Subcutaneous adipose tissue (tissue), 4 donors: ENCODE data around the gene INTS11. TPM values are rescaled to one million over a fixed set of nuclear protein-coding genes. Genes with fewer than 3 reads are reported as not detected.

Experiments
- total RNA-seq, 4 donors: library from RNA; depleted of rRNA; stranded (reverse); fragments of >200 nt; gene quantifications; one replicate each; pipeline ENCODE4 v1.1.0, GENCODE V29; 2016
- TF ChIP-seq, protein P1 (sequence below): fragments of 450-650 bp; IDR thresholded peaks from one replicate; pipeline ENCODE4 v1.5.1; 2016; ENCODE audit warnings: low read depth, mild to moderate bottlenecking, control low read depth, antibody characterized with exemption, moderate library complexity

INTS11 gene
- total RNA-seq, 4 donors from 2014 or later, result 50.5 to 122 (median 60.6) TPM

DNA sequence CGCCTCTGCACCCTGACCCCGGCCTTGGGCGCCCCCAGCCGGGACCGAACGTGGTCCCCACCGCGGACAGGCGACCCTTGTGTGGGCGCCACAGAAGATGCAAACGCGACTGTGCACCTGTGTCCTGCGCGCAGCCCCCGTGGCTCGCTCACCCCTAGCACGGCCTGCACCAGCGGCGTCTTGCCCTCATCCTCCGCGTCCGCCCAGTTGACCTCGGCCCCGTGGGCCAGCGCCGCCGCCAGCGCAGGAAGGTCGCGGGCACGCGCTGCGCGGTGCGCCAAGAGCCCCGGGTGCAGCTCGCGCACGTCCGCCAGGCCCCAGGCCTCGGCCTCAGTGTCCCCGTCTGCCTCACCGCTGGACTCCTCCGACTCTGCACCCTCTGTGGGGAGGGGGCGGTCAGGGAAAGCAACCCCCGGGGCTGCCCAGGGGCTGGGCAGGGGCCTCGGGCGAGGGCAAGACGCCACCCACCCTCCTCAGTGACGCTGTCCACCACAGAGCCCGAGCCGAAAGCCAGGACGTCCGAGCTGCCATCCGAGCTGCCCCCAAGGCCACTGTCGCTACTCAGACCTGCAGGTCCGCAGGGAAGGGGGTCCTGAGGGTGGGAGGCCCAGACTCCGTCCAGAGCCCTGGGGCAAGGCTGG is 30.1 kb downstream of the INTS11 start:
- TF ChIP-seq, protein P1, sequence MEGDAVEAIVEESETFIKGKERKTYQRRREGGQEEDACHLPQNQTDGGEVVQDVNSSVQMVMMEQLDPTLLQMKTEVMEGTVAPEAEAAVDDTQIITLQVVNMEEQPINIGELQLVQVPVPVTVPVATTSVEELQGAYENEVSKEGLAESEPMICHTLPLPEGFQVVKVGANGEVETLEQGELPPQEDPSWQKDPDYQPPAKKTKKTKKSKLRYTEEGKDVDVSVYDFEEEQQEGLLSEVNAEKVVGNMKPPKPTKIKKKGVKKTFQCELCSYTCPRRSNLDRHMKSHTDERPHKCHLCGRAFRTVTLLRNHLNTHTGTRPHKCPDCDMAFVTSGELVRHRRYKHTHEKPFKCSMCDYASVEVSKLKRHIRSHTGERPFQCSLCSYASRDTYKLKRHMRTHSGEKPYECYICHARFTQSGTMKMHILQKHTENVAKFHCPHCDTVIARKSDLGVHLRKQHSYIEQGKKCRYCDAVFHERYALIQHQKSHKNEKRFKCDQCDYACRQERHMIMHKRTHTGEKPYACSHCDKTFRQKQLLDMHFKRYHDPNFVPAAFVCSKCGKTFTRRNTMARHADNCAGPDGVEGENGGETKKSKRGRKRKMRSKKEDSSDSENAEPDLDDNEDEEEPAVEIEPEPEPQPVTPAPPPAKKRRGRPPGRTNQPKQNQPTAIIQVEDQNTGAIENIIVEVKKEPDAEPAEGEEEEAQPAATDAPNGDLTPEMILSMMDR, result no peak

DNA sequence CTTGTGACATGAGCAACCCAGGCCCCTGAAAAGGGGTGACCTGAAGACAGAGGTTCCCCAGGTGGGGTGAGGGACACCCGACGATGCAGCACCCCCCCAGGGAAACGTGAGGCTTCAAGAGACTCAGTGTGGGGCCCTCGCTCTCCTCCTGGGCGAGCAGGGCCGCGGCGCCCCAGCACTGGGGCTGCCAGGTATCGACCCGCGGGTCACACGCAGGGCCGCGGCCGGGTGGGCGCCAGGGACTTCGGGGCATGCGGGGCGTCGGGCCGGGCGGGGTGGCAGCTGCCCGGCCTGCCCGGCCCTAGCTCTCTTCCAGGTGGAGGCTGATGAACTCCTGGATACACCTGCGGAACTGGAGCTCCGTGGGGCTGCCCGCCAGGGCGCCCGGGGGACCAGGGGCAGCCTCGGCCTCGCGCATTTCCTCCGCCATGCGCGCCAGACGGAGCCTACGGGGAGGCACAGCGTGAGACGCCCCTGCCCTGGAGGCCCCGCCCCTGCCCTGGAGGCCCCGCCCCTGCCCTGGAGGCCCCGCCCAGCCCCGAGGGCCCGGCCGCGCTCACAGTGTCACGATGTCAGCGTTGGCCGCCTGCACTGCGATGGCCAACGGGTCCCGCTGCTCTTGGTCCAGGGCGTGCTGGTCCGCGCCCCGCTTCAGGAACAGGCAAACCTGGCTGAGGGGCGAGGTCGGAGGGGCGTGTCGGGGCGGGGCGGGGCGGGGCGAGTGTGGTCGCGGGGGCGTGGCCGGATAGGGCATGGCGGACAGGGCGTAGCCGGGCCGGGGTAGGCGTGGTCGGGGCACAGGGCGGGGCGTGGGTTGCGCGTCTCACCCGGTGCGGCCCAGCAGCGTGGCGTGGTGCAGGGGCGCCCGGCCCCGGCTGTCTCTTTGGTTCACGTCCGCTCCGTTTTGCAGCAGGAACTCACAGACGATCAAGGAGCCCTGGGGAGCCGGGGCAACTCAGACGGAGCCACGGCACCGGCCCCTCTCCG is 30.9 kb downstream of the INTS11 start:
- TF ChIP-seq, protein P1, result no peak

DNA sequence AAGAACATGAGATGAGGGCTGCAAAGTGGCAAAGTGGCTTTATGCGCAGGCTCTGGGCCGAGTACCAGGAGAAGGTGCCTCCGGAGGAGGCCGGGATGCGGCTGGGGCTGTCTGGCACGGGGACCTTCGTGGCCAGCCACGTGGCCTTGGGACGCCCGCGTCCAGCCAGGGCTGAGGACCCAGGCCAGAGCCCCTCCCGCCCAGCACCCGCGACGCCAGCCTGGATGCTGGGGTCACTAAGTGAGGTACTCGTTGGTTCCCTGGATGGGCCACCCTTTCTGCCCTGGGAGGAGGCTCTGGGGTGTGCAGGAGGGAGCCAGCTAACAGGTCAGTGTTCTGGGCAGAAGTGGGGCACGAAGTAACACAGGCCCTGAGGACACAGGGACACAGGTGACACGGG is 31.6 kb downstream of the INTS11 start:
- TF ChIP-seq, protein P1, result no peak

DNA sequence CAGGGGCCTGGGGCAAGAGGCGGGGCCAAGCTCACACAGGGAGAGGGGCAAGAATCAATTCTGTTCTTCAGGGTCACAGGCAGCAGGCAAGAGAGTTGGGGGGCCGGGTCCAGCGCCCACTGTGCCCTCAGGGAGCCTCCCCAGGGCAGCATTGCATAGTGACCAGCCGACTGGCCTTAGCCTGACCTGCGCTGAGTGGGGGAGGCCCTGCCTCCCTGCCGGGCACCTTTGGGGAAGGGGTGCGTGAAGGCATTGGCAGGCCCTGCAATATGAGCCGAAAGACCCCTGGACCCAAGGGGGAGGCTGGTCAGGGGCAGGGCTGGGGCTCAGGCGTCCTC is 32.0 kb downstream of the INTS11 start:
- TF ChIP-seq, protein P1, result no peak

DNA sequence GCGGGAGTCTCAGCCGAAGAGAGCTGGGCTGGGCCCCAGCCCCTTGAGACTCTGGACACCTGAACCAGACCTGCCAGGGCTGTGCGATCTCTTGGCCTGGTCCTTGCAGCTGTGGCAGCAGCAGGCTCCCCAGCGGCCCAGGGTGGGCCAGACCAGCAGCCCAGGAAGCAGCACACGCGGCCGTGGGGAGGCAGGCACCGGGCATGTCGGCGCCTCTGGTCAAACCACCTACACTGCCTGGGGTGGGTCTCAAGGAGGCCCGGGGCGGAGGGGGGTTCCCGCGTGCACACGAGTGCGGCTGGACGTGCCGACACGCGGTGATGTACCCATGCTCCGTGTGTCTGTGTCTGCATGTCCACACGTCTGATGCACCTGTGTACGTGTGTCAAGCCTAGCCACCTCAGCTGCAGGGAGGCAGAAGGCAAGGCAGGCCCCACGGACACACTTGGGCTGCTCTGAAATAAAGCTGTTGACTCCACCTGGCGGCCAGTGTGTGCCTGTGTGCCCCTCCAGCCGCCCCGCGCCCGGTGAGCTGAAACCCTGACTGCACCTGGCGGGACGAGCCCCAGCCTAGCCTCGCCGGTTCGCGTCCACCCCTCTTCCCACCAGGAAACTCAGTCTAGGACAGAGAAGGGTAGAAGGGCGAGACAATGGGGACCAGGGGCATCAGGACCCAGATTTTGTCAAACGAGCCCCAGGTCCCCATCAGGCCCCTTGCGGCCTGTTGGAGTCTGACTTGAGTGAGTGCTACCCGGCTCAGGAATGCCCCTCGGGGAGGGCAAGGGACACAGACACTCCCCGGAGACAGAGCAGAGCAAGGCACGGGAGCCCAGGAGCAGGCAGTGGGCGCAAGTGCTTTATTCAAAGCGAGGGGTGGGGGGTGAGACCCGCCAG is 32.7 kb downstream of the INTS11 start:
- TF ChIP-seq, protein P1, result no peak

DNA sequence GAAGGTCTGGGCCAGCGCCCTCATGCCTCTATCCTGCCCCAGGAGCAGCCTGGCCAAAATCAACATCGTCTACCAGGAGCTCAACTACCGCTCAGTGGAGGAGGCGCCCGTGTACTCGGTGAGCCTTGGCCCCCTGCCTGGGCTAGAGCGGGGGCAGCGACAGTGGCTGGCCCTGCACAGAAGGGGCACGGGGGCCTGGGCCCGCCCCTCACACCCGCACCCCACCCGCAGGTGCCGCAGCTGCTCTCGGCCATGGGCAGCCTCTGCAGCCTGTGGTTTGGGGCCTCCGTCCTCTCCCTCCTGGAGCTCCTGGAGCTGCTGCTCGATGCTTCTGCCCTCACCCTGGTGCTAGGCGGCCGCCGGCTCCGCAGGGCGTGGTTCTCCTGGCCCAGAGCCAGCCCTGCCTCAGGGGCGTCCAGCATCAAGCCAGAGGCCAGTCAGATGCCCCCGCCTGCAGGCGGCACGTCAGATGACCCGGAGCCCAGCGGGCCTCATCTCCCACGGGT is 33.4 kb downstream of the INTS11 start:
- TF ChIP-seq, protein P1, result no peak
